ENCODE data around the gene TFR2.

The TFR2 gene

GRCh38 chr7:100654908-100655831 is 13.8 kb upstream of the TFR2 start:
- no peak for DNase-seq (ENCODE audit: low read depth in 2 of 2)

GRCh38 chr7:100649826-100650565 is 8.6 kb upstream of the TFR2 start:
- DNase-seq (ENCODE audit: low read depth in 2 of 2), result no peak

GRCh38 chr7:100642534-100642907 is 1.2 kb upstream of the TFR2 start:
- no peak for DNase-seq (ENCODE audit: low read depth in 2 of 2)

- DNase-seq (ENCODE audit: low read depth in 2 of 2), result no peak
These were observed 645 bp upstream of the TFR2 start for GRCh38 chr7:100641860-100642533.

- no peak for DNase-seq (ENCODE audit: low read depth in 2 of 2)
These were observed 573 bp downstream of the TFR2 start for GRCh38 chr7:100640517-100641440.

GRCh38 chr7:100639995-100640516 is 1.3 kb downstream of the TFR2 start:
- no peak for DNase-seq (ENCODE audit: low read depth in 2 of 2)

- peak in 1 of 2 donors; percentile 31 for DNase-seq (ENCODE audit: low read depth in 2 of 2)
These were observed 8.2 kb downstream of the TFR2 start for GRCh38 chr7:100632951-100633717.

- no peak for DNase-seq (ENCODE audit: low read depth in 2 of 2)
These were observed 11.3 kb downstream of the TFR2 start for GRCh38 chr7:100630066-100630465.

- DNase-seq (ENCODE audit: low read depth in 2 of 2), result no peak
These were observed 12.1 kb downstream of the TFR2 start for GRCh38 chr7:100629117-100629716.

- no peak for DNase-seq (ENCODE audit: low read depth in 2 of 2)
These were observed 14.2 kb downstream of the TFR2 start for GRCh38 chr7:100627238-100627549.

- DNase-seq (ENCODE audit: low read depth in 2 of 2), result peak; percentile 76 to 83
These were observed 14.7 kb downstream of the TFR2 start for GRCh38 chr7:100626530-100627237.

- DNase-seq (ENCODE audit: low read depth in 2 of 2), result no peak
These were observed 15.3 kb downstream of the TFR2 start for GRCh38 chr7:100626055-100626454.

- DNase-seq (ENCODE audit: low read depth in 2 of 2), result no peak
These were observed 17.2 kb downstream of the TFR2 start for GRCh38 chr7:100623951-100624824.

GRCh38 chr7:100621554-100621953 is 19.8 kb downstream of the TFR2 start:
- no peak for DNase-seq (ENCODE audit: low read depth in 2 of 2)

GRCh38 chr7:100620804-100621203 is 20.5 kb downstream of the TFR2 start:
- no peak for DNase-seq (ENCODE audit: low read depth in 2 of 2)

- DNase-seq (ENCODE audit: low read depth in 2 of 2), result no peak
These were observed 21.1 kb downstream of the TFR2 start for GRCh38 chr7:100620239-100620638.

- DNase-seq (ENCODE audit: low read depth in 2 of 2), result no peak
These were observed 27.0 kb downstream of the TFR2 start for GRCh38 chr7:100614308-100614861.

Measured in stimulated activated CD4-positive, alpha-beta T cell treated with anti-CD3 and anti-CD28 coated beads, Interleukin-1b, Interleukin-23, amount 100 ng/mL, for 1 hour (primary cell).